Mesenchymal stem cell (in vitro differentiated cells and primary cell): ENCODE measurements around the gene TBL2.
"Not testable (repeated sequence)": the region's sequence is repeated elsewhere in the genome, so short reads cannot be mapped to it uniquely, and the experiment has no call there.

ENCODE experiments used
- DNase-seq: peaks from one replicate; pipeline ENCODE4 v3.0.0-alpha.2; 2013
- H2AFZ ChIP-seq: one replicate; pipeline ENCODE4 v1.6.1; 2013; ENCODE audit warnings: low read depth, mild to moderate bottlenecking, control low read depth, inconsistent platforms, low read length, moderate library complexity
- H2AK5ac ChIP-seq: 2 replicates; pipeline ENCODE4 v1.6.1; 2013; ENCODE audit warnings: low read length, moderate library complexity, mild to moderate bottlenecking, inconsistent platforms; ENCODE audit not compliant: severe bottlenecking
- H2BK120ac ChIP-seq: one replicate; pipeline ENCODE4 v1.6.1; 2013; ENCODE audit warnings: low read depth, mild to moderate bottlenecking, inconsistent platforms, low read length, moderate library complexity
- H2BK12ac ChIP-seq, 2 experiments: one replicate each; pipeline ENCODE4 v1.6.1; 2013; ENCODE audit warnings: inconsistent platforms in 2 of 2, low read length in 2 of 2, mild to moderate bottlenecking in 2 of 2, moderate library complexity in 2 of 2, control low read depth in 1 of 2
- H2BK15ac ChIP-seq: one replicate; pipeline ENCODE4 v1.6.1; 2013; ENCODE audit warnings: mild to moderate bottlenecking, low read depth, inconsistent platforms; ENCODE audit not compliant: poor library complexity, severe bottlenecking
- H2BK5ac ChIP-seq: 2 replicates; pipeline ENCODE4 v1.6.1; 2013; ENCODE audit warnings: low read depth, mild to moderate bottlenecking, low read length, control low read depth, inconsistent platforms; ENCODE audit not compliant: poor library complexity, severe bottlenecking
- H3K14ac ChIP-seq, 2 experiments: one replicate each; pipeline ENCODE4 v1.6.1; 2013; ENCODE audit warnings: inconsistent platforms in 2 of 2, low read length in 2 of 2, control low read depth in 1 of 2, mild to moderate bottlenecking in 1 of 2, moderate library complexity in 1 of 2
- H3K18ac ChIP-seq, 2 experiments: one replicate each; pipeline ENCODE4 v1.6.1; 2013; ENCODE audit warnings: inconsistent platforms in 2 of 2, low read length in 2 of 2, control low read depth in 1 of 2, low read depth in 1 of 2, mild to moderate bottlenecking in 1 of 2
- H3K23ac ChIP-seq, 2 experiments: one replicate each; pipeline ENCODE4 v1.6.1; 2013; ENCODE audit warnings: inconsistent platforms in 2 of 2, low read length in 2 of 2, mild to moderate bottlenecking in 2 of 2, moderate library complexity in 2 of 2, control low read depth in 1 of 2
- H3K27ac ChIP-seq: 2 replicates; pipeline ENCODE4 v1.5.1; 2013; ENCODE audit warnings: mild to moderate bottlenecking, moderate library complexity, low read length, control low read depth, inconsistent platforms; ENCODE audit not compliant: poor library complexity, severe bottlenecking
- H3K27me3 ChIP-seq, 2 experiments: 2 replicates each; pipeline versions ENCODE4 v1.6.1 to v1.7.0; 2013; ENCODE audit warnings: low read length in 2 of 2, mild to moderate bottlenecking in 2 of 2, moderate library complexity in 2 of 2, control low read depth in 1 of 2, inconsistent platforms in 1 of 2; ENCODE audit not compliant: control insufficient read depth in 1 of 2, insufficient read depth in 1 of 2
- H3K36me3 ChIP-seq, 2 experiments: 2 replicates each; pipeline versions ENCODE4 v1.6.1 to v1.7.0; 2013; ENCODE audit warnings: low read length in 2 of 2, control low read depth in 1 of 2, inconsistent platforms in 1 of 2, low read depth in 1 of 2, mild to moderate bottlenecking in 1 of 2; ENCODE audit not compliant: insufficient read depth in 2 of 2, control insufficient read depth in 1 of 2
- H3K4ac ChIP-seq, 2 experiments: one replicate each; pipeline ENCODE4 v1.6.1; 2013; ENCODE audit warnings: inconsistent platforms in 2 of 2, low read length in 2 of 2, mild to moderate bottlenecking in 2 of 2, moderate library complexity in 2 of 2, control low read depth in 1 of 2, low read depth in 1 of 2
- H3K4me1 ChIP-seq: 2 replicates; pipeline ENCODE4 v1.6.1; 2013; ENCODE audit warnings: low read depth, low read length, control low read depth; ENCODE audit not compliant: control insufficient read depth, insufficient read depth
- H3K4me2 ChIP-seq: 2 replicates; pipeline ENCODE4 v1.6.1; 2013; ENCODE audit warnings: low read length, mild to moderate bottlenecking, inconsistent platforms; ENCODE audit not compliant: poor library complexity, severe bottlenecking
- H3K4me3 ChIP-seq, 2 experiments: 2 replicates each; pipeline versions ENCODE4 v1.5.1 to v1.7.0; 2013; ENCODE audit warnings: low read length in 2 of 2, mild to moderate bottlenecking in 2 of 2, control low read depth in 1 of 2, low read depth in 1 of 2; ENCODE audit not compliant: insufficient read depth in 1 of 2
- H3K79me1 ChIP-seq: replicated peaks from 2 replicates; pipeline ENCODE4 v1.6.1; 2013; ENCODE audit warnings: mild to moderate bottlenecking, control low read depth, low read length, inconsistent platforms; ENCODE audit not compliant: poor library complexity, severe bottlenecking
- H3K9ac ChIP-seq: 2 replicates; pipeline ENCODE4 v1.7.0; 2013; ENCODE audit warnings: mild to moderate bottlenecking, low read length, moderate library complexity
- H3K9me3 ChIP-seq: 2 replicates; pipeline ENCODE4 v1.7.0; 2013; ENCODE audit warnings: mild to moderate bottlenecking, low read length; ENCODE audit not compliant: control insufficient read depth
- H4K8ac ChIP-seq: one replicate; pipeline ENCODE4 v1.6.1; 2013; ENCODE audit warnings: inconsistent platforms, mild to moderate bottlenecking, low read length, moderate library complexity
- H4K91ac ChIP-seq: one replicate; pipeline ENCODE4 v1.6.1; 2013; ENCODE audit warnings: mild to moderate bottlenecking, low read length, inconsistent platforms
- whole genome bisulfite sequencing: methylation state at CpG from one replicate; pipeline ENCODE4 v1.1.7; 2013; ENCODE audit warnings: mixed read lengths; 5-methylcytosine and 5-hydroxymethylcytosine counted together

The TBL2 gene

GRCh38 chr7:73611017-73611555 lies 32.7 kb upstream of the TBL2 start:
- no peaks in the 10 kb centered on the region for H3K9me3 ChIP-seq
- no peak overlapping the region for H3K4me2 ChIP-seq
- H2BK15ac ChIP-seq, result no peak overlapping the region
- peaks cover 13% of the 10 kb centered on the region for H3K4me1 ChIP-seq
- no peak overlapping the region for H2BK12ac ChIP-seq
- H3K4ac ChIP-seq, result no peak overlapping the region
- peaks cover 6 to 19% of the 10 kb centered on the region in 2 experiments for H3K27me3 ChIP-seq
- H3K36me3 ChIP-seq, result no peaks in the 10 kb centered on the region
- H2AFZ ChIP-seq, result no peak overlapping the region
- no peak overlapping the region for H2BK5ac ChIP-seq
- H3K4me3 ChIP-seq, result no peak overlapping the region
- no peak for DNase-seq
- 70% methylated on average over 11 of the region's 11 CpGs for WGBS
- no peak overlapping the region for H4K8ac ChIP-seq
- H3K23ac ChIP-seq, result no peak overlapping the region
- H3K18ac ChIP-seq, result no peak overlapping the region
- H3K79me1 ChIP-seq, result no peaks in the 10 kb centered on the region
- H3K9ac ChIP-seq, result no peak overlapping the region
- no peak overlapping the region for H3K14ac ChIP-seq
- H3K27ac ChIP-seq, result no peak overlapping the region
- H2AK5ac ChIP-seq, result no peak overlapping the region
- no peak overlapping the region for H4K91ac ChIP-seq
- no peak overlapping the region for H2BK120ac ChIP-seq

GRCh38 chr7:73610105-73610504 lies 31.7 kb upstream of the TBL2 start:
- H3K9me3 ChIP-seq, result no peaks in the 10 kb centered on the region
- no peak overlapping the region for H2BK12ac ChIP-seq
- H3K27ac ChIP-seq, result no peak overlapping the region
- no peak overlapping the region for H3K14ac ChIP-seq
- no peak overlapping the region for H4K91ac ChIP-seq
- H2AFZ ChIP-seq, result no peak overlapping the region
- no peak overlapping the region for H2BK15ac ChIP-seq
- H2BK120ac ChIP-seq, result no peak overlapping the region
- peaks cover 6 to 19% of the 10 kb centered on the region in 2 experiments for H3K27me3 ChIP-seq
- H3K4me1 ChIP-seq, result peaks cover 12% of the 10 kb centered on the region
- no peaks in the 10 kb centered on the region for H3K79me1 ChIP-seq
- H3K36me3 ChIP-seq, result no peaks in the 10 kb centered on the region
- H3K23ac ChIP-seq, result no peak overlapping the region
- no peak overlapping the region for H2AK5ac ChIP-seq
- H3K4me2 ChIP-seq, result no peak overlapping the region
- H3K18ac ChIP-seq, result no peak overlapping the region
- no peak overlapping the region for H3K4ac ChIP-seq
- no peak overlapping the region for H3K4me3 ChIP-seq
- no peak for DNase-seq
- 78% methylated on average over 4 of the region's 4 CpGs for WGBS
- H3K9ac ChIP-seq, result no peak overlapping the region
- no peak overlapping the region for H2BK5ac ChIP-seq
- H4K8ac ChIP-seq, result no peak overlapping the region

GRCh38 chr7:73607692-73607983 lies 29.3 kb upstream of the TBL2 start:
- H3K18ac ChIP-seq, H2AK5ac ChIP-seq, H3K36me3 ChIP-seq, H3K9me3 ChIP-seq, H3K4me2 ChIP-seq, H3K23ac ChIP-seq, H2BK15ac ChIP-seq, H2BK120ac ChIP-seq, H2BK12ac ChIP-seq, H4K91ac ChIP-seq, H2BK5ac ChIP-seq, H3K9ac ChIP-seq, H3K79me1 ChIP-seq, H3K27ac ChIP-seq, H2AFZ ChIP-seq, H3K4ac ChIP-seq, H3K4me3 ChIP-seq, H4K8ac ChIP-seq, DNase-seq, H3K14ac ChIP-seq: not testable (repeated sequence)
- Histone ChIP-seq H3K27me3 (peaks cover 0 to 14% of the 10 kb centered on the region in 2 experiments), H3K4me1 (peaks cover 17% of the 10 kb centered on the region)
- 100% methylated on average over 1 of the region's 5 CpGs for WGBS

DNA sequence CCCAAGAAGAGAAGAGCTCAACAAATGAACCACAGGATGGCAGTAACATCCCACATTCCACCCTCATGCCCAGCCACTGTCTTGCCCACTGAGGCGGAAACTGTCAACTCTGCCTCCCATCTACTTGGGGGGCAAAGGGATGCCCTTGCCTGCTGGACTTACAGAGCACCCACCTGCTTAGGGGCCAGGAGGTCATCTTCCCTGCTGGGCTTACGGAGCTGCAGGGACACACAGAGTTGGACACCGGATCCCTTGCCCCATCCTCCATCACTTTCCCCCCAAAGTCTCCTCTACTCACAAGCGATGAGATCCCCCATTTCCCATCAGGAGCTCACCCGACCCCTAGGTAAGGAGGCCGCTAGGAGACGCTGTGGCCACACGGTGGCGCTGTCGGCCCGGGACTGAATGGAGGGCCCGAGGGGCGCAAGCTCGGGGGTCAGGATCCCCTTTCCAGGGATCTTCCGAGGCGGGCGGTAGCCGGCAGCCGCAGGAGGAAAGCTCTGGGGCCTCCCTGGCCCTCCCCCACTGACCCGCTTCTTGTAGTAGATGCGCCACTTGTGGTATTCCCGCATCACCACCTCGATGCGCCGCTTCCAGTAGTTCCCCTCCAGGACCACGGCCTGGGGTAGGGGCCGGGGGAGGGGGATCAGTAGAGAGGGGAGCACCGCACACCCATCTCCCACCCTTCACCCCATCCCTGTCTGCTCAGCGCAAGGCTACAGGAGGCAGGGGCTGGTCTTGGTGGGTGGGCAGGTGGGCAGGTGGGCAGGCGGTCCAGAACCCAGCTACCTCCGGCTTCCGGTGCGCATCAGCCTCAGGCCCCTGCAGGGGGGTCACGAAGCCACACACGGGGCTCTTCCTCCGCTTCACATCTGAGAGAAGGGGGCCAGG lies 28.7 kb upstream of the TBL2 start:
- DNase-seq, result peak; percentile 45
- Histone ChIP-seq H3K9me3 (no peaks in the 10 kb centered on the region), H4K8ac (no peak overlapping the region), H2BK5ac (no peak overlapping the region), H3K4ac (no peak overlapping the region), H2BK12ac (no peak overlapping the region), H2BK15ac (no peak overlapping the region), H3K14ac (no peak overlapping the region), H2AFZ (no peak overlapping the region), H2AK5ac (no peak overlapping the region), H3K4me2 (no peak overlapping the region), H3K4me3 (no peak overlapping the region), H3K23ac (no peak overlapping the region), H3K4me1 (peaks cover 18% of the 10 kb centered on the region), H3K27ac (no peak overlapping the region), H2BK120ac (no peak overlapping the region), H3K27me3 (peaks cover 0 to 14% of the 10 kb centered on the region in 2 experiments), H3K36me3 (no peaks in the 10 kb centered on the region), H3K9ac (no peak overlapping the region), H3K79me1 (no peaks in the 10 kb centered on the region), H4K91ac (no peak overlapping the region), H3K18ac (no peak overlapping the region)
- 19% methylated on average over 27 of the region's 36 CpGs for WGBS
